Measurements from ENCODE around the gene EFCAB12.

GRCh38 chr3:129473067-129473768, 44.8 kb upstream of the EFCAB12 start:
- TF ChIP-seq POLR2A (IDR thresholded peaks at IDR 0.05), result no peak
- no peak for TF ChIP-seq CTCF (IDR thresholded peaks at IDR 0.05)

Measured in Peyer's patch (tissue), 4 donors.